HG03108 (cell line): ENCODE measurements around the gene PHTF2.
"Not testable (repeated sequence)": the region's sequence is repeated elsewhere in the genome, so short reads cannot be mapped to it uniquely, and the experiment has no call there.

Experiments used
- ATAC-seq: cut with Tn5 transposase; IDR thresholded peaks from one replicate; pipeline ENCODE4 v1.9.1; 2021; ENCODE audit warnings: moderate library complexity; ENCODE audit not compliant: unreplicated experiment

PHTF2 gene

GRCh38 chr7:77983973-77984372 lies 185.4 kb downstream of the PHTF2 start:
- no peak for ATAC-seq

GRCh38 chr7:77985232-77985973 lies 186.8 kb downstream of the PHTF2 start:
- ATAC-seq, result no peak

GRCh38 chr7:77985974-77986339 lies 187.4 kb downstream of the PHTF2 start:
- no peak for ATAC-seq

- no peak for ATAC-seq
These were observed 191.5 kb downstream of the PHTF2 start for GRCh38 chr7:77989981-77990566.

GRCh38 chr7:77991656-77992055 lies 193.1 kb downstream of the PHTF2 start:
- ATAC-seq, result no peak

GRCh38 chr7:77993838-77994237 lies 195.3 kb downstream of the PHTF2 start:
- ATAC-seq, result no peak

- no peak for ATAC-seq
These were observed 197.1 kb downstream of the PHTF2 start for GRCh38 chr7:77995717-77996116.

- ATAC-seq, result not testable (repeated sequence)
These were observed 200.6 kb downstream of the PHTF2 start for GRCh38 chr7:77999168-77999567.

GRCh38 chr7:78002021-78002420 lies 203.4 kb downstream of the PHTF2 start:
- no peak for ATAC-seq

GRCh38 chr7:78002715-78003114 lies 204.1 kb downstream of the PHTF2 start:
- ATAC-seq, result no peak

- ATAC-seq, result no peak
These were observed 207.6 kb downstream of the PHTF2 start for GRCh38 chr7:78006063-78006755.
